ENCODE measurements around the gene FCRL6.

- TF ChIP-seq RAD21 (IDR thresholded peaks at IDR 0.05; ENCODE audit: low read depth) = no peak
- TF ChIP-seq TEAD4 (IDR thresholded peaks at IDR 0.05) = no peak
- TF ChIP-seq USF1 (IDR thresholded peaks at IDR 0.05) = no peak
- TF ChIP-seq EP300 (IDR thresholded peaks at IDR 0.05; ENCODE audit: borderline replicate concordance) = no peak
- TF ChIP-seq, protein P1, sequence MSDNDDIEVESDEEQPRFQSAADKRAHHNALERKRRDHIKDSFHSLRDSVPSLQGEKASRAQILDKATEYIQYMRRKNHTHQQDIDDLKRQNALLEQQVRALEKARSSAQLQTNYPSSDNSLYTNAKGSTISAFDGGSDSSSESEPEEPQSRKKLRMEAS (IDR thresholded peaks at IDR 0.05) = no peak
- TF ChIP-seq CREB1 (IDR thresholded peaks at IDR 0.05; ENCODE audit: low read depth) = no peak
- TF ChIP-seq, protein P2, sequence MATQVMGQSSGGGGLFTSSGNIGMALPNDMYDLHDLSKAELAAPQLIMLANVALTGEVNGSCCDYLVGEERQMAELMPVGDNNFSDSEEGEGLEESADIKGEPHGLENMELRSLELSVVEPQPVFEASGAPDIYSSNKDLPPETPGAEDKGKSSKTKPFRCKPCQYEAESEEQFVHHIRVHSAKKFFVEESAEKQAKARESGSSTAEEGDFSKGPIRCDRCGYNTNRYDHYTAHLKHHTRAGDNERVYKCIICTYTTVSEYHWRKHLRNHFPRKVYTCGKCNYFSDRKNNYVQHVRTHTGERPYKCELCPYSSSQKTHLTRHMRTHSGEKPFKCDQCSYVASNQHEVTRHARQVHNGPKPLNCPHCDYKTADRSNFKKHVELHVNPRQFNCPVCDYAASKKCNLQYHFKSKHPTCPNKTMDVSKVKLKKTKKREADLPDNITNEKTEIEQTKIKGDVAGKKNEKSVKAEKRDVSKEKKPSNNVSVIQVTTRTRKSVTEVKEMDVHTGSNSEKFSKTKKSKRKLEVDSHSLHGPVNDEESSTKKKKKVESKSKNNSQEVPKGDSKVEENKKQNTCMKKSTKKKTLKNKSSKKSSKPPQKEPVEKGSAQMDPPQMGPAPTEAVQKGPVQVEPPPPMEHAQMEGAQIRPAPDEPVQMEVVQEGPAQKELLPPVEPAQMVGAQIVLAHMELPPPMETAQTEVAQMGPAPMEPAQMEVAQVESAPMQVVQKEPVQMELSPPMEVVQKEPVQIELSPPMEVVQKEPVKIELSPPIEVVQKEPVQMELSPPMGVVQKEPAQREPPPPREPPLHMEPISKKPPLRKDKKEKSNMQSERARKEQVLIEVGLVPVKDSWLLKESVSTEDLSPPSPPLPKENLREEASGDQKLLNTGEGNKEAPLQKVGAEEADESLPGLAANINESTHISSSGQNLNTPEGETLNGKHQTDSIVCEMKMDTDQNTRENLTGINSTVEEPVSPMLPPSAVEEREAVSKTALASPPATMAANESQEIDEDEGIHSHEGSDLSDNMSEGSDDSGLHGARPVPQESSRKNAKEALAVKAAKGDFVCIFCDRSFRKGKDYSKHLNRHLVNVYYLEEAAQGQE (IDR thresholded peaks at IDR 0.05; ENCODE audit: low read depth) = no peak
- TF ChIP-seq EGR1 (IDR thresholded peaks at IDR 0.05) = no peak
- TF ChIP-seq TCF12 (IDR thresholded peaks at IDR 0.05; ENCODE audit: low read depth) = no peak
- no peak for TF ChIP-seq CEBPB (IDR thresholded peaks at IDR 0.05)
Observed at GRCh38 chr1:159791031-159791430, 11.1 kb upstream of the FCRL6 start.
